AG09309 (cell line): ENCODE measurements around the gene DYNLT3.
A peak's percentile ranks its signal among the peaks of the same experiment; 100 is the strongest.

Experiments
- DNase-seq: peaks from one replicate; pipeline ENCODE4 v3.0.0-alpha.2; 2010; ENCODE audit warnings: low read depth
- H3K4me3 ChIP-seq: 2 replicates; pipeline ENCODE4 v1.5.1; 2011; ENCODE audit warnings: mild to moderate bottlenecking, low read depth, low read length, moderate library complexity; ENCODE audit not compliant: control insufficient read depth
- TF ChIP-seq, protein P1 (sequence below): IDR thresholded peaks from 2 replicates; pipeline ENCODE4 v1.5.1; 2011; ENCODE audit warnings: mild to moderate bottlenecking, low read depth, low read length, inconsistent platforms; ENCODE audit not compliant: insufficient read depth, control insufficient read depth; ENCODE audit errors: missing control alignments

The DYNLT3 gene

DNA sequence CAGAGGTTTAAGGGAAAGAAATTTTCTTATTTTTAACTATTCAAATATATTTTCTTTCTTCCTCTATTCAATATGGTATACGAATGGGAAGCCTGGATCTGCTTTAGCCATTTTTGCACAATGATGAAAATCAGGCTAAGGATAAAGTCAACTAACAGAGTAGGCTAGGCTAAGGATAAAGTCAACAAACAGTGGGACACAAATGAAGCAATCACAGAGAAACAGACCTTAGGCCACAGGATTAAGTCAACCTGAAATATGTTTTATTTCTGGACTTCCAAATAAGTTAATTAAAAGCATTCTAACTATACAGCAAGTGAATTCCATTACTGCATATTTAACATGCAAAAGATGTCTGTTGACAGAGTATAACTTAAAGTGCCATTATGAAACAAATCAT lies 17.0 kb downstream of the DYNLT3 start:
- no peak overlapping the region for H3K4me3 ChIP-seq
- TF ChIP-seq, protein P1, sequence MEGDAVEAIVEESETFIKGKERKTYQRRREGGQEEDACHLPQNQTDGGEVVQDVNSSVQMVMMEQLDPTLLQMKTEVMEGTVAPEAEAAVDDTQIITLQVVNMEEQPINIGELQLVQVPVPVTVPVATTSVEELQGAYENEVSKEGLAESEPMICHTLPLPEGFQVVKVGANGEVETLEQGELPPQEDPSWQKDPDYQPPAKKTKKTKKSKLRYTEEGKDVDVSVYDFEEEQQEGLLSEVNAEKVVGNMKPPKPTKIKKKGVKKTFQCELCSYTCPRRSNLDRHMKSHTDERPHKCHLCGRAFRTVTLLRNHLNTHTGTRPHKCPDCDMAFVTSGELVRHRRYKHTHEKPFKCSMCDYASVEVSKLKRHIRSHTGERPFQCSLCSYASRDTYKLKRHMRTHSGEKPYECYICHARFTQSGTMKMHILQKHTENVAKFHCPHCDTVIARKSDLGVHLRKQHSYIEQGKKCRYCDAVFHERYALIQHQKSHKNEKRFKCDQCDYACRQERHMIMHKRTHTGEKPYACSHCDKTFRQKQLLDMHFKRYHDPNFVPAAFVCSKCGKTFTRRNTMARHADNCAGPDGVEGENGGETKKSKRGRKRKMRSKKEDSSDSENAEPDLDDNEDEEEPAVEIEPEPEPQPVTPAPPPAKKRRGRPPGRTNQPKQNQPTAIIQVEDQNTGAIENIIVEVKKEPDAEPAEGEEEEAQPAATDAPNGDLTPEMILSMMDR: no peak
- DNase-seq: no peak

DNA sequence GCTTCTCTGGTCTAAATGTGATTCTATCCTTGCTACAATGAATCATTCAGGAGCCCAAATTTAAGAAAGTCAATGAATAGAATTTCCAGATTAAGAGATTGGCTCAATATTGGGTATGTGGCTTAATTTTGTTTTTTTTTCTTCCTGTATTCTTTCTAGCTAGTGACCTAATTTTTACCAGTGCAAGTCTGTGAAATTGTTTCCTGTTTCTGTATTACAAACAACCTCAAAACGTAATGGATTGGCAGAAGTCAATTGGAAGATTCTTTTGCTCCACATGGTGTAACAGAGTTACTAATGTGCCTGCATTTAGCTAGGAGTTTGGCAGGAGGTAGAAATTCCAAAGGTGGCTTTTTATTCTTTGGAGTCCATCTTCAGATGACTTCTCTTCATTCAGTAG lies 17.6 kb downstream of the DYNLT3 start:
- H3K4me3 ChIP-seq: no peak overlapping the region
- TF ChIP-seq, protein P1: no peak
- no peak for DNase-seq

DNA sequence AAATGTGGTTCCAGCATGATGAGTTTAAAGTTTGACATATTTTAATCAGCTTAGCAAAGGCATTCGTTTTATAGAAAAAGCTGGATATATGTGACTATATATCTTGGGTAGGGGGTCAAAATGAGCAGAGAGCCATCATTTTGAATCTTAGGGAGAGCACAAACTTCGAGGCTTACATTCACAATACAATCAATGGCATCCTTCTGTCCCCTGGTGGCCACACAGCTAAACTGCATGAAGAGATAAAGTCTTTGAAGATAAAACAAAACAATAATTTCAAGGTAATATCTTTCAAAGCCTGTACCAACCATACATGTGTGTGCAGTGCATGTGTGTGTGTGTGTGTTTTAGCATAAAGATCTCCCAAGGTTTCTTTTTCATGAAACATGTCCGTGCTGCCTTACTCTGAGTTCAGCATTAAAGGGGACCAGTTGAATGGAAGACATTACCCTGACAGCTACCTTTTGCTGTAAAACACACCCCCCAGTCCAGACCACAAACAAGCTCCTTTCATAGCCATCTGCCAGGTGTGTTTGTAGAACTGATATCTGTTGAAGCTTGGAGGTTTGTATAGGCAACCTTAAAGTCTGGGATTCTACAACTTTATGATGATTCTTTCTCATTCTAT lies 22.0 kb downstream of the DYNLT3 start:
- TF ChIP-seq, protein P1: peak; percentile 89
- DNase-seq: no peak
- no peak overlapping the region for H3K4me3 ChIP-seq

DNA sequence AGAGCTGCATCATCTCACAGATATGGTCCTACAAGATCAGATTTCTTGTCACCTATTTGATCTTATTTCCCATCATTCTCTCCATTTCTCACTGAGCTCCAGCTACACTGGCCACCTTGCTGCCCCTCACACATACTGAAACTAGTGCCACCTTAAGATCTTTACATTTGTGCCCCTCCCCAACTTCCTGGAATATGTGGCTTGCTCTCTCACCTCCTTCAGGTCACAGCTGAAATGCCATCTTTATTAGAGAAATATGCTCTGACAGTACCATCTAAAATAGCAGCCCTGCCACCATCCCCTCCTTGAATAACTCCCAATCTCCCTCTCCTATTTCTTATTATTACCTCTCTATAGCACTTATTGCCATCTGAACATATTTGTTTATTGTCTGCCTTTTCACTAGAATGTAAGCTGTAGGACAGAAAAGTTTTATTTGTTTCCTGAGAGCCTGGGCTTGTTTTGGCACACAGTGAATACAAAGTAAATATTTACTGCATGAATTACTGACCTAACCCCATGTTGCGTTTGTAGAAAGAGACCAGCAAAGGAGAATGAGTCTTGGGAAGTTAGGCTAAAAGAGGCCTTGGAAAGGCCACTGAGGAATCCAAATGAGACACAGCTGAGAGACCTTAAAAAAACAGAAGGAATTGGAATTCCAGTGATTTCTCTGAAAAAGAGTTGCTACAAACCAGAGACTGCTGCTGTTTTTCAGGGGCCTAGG lies 22.7 kb downstream of the DYNLT3 start:
- TF ChIP-seq, protein P1: no peak
- H3K4me3 ChIP-seq: no peak overlapping the region
- DNase-seq: no peak

DNA sequence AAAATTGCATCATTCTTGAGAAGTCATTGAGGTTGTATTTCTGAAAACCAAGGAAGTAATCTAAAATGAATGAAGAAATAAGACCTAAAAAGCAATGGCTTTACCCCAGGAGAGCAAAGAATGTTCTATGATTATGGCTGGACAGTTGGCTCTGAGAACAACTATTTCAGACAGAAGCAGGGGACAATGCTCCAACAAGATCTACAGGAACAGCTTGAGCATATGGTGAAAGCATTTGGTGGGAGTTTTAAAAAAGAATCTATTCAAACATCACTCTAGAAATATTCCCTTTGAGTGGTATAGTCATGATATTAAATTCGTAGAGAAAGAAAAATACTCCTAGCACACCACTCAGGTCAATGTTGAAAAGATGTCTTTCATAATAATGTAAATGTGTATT lies 26.7 kb downstream of the DYNLT3 start:
- no peak for DNase-seq
- TF ChIP-seq, protein P1: no peak
- no peak overlapping the region for H3K4me3 ChIP-seq

DNA sequence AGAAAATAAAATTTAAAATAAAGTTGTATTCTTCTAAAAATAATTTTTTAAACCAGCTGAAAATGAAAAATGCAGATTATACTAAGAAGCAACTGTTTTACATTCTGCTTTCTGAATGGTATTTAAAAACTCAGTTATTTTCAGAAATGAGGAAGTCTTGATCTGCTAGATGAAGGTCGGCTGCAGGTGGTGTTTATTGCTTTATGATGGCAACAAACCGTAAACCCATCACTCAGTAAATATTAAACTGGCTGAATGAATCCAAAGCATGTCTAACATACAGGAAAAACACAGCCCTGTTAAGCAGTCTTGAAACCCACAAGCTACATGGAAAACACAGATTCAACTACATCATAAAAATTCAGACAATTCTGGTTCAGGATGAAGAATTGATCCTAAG lies 29.3 kb downstream of the DYNLT3 start:
- DNase-seq: no peak
- TF ChIP-seq, protein P1: no peak
- H3K4me3 ChIP-seq: no peak overlapping the region
